HG02759 (cell line): ENCODE results near the gene TCTN3.
"Not testable (repeated sequence)": the region's sequence is repeated elsewhere in the genome, so short reads cannot be mapped to it uniquely, and the experiment has no call there.

ENCODE experiments used
- ATAC-seq: cut with Tn5 transposase; IDR thresholded peaks from one replicate; pipeline ENCODE4 v1.9.1; 2021; ENCODE audit warnings: mild to moderate bottlenecking, moderate library complexity; ENCODE audit not compliant: unreplicated experiment

The TCTN3 gene

DNA sequence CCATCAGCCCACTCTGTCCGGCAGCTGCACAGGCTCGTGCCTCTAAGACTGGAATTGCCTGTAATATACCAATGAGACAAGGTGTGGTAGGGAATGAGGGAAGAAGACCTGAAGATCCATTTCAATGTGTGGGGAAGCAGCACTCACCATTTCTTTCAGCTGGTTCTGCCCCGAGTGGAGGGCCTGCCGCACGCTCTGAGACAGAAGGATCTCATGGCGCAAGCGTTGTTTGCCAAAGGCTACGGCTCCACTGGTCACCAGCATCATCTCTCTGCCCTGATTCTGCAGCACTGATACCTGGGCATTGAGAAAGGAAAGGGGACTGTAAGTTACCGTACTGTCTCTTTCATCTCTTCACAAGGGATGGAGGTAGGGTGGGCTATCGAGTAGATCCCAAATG lies 56.6 kb downstream of the TCTN3 start:
- no peak for ATAC-seq

DNA sequence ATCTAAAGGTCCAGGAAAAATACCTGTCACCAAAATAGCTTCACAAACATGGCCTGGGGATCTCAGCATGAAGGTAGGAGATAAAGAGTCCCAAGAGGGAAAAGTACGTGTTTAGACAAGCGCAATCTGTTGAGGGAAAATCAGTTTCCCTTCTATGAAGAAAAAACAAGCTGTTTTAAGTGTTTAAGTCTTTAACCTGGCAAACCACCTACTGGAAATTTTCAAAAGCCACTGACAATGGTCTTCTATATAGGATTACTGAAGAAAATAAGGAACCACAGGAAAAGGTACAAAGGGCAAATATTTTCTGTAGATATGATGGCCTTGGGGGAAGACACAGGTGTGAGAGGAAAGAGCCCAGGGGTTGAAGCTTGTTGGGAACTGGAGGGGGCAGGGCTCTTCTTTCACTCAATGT lies 58.4 kb downstream of the TCTN3 start:
- no peak for ATAC-seq

DNA sequence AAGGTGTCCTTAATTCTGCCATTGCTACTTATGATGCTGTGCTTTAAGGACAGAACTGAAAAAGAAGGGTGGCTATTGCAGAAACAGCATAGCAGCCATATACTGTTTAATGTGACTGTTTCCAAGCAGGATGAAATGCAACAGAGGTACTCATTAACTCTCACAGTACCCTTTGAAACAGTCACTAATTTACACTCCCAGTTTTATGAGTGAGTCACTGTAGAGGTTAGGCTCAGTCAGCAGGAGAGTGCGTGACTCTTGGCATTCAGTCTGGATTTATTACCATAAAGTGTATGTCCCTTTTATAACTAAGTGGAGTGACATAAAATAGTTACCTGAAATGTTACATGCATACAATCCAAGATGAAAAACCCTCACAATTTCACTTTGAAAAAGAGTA lies 64.9 kb downstream of the TCTN3 start:
- no peak for ATAC-seq

DNA sequence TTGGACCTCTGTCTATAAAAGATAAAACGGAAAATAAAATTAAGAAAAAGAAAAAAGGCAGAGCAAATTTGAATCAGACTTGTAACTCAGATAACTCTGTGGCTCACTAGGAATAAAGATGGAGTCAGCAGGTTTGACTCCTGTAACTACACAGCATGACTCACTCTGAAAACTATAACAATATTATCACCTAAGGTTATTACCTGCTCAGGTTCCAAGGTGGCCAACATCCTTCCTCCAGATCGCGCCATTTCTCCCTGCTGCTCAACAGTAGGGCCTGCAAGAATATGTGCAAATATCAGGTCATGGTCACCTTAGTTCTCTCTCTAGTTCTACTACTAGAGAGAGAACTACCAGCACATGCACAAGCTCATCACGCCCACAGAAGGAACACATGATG lies 67.2 kb downstream of the TCTN3 start:
- no peak for ATAC-seq

DNA sequence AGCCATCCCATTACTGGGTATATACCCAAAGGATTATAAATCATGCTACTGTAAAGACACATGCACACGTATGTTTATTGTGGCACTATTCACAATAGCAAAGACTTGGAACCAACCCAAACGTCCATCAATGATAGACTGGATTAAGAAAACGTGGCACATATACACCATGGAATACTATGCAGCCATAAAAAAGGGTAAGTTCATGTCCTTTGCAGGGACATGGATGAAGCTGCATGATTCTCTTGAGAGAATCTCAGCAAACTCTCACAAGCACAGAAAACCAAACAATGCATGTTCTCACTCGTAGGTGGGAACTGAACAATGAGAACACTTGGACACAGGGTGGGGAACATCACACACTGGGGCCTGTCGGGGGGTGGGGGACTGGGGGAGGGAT lies 73.3 kb downstream of the TCTN3 start:
- not testable (repeated sequence) for ATAC-seq

DNA sequence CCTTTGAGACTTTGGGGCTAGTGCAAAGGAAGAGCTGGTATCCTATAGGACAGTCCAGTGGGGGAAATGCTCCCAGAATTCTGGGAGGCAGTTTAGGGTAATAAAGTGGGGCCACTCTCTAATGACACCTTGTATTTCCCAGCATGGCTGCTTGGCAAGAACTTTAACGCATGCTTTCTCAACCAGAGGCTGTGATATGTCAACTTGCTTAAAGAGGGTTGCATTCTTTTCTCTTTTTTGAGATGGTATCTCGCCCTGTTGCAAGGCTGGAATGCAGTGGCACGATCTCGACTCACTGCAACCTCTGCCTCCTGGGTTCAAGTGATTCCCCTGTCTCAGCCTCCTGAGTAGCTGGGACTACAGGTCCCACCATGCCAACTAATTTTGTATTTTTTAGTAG lies 75.6 kb downstream of the TCTN3 start:
- ATAC-seq, result no peak

DNA sequence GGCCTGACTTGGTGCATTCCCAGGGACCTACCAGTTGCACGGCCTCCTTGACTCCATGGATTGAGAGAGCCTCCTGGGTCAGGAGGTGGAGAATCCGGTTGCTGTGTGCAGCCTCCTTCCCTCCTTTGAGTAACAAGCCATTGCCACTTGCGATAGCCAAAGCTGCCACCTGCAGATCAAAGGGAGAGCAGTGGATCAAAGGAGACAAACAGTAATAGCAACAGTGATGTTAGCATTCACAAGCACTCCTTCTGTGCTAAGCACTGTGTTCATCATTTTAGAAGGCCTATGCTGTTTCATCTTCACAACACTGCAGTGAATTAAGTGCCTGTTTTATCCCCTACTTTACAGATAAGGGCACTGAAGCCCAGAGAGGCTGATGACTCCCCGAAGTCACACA lies 77.3 kb downstream of the TCTN3 start:
- ATAC-seq, result no peak
